SK-N-SH (cell line): ENCODE measurements around the gene ZNF429. TPM values are rescaled to one million over a fixed set of nuclear protein-coding genes. Genes with fewer than 3 reads are reported as not detected.
"Not testable (repeated sequence)": the region's sequence is repeated elsewhere in the genome, so short reads cannot be mapped to it uniquely, and the experiment has no call there.

ENCODE experiments used
- CTCF ChIA-PET: fragments of 300-600, 350-600 bp; formaldehyde crosslinking; extraction: SDS; loops from one replicate; lab custom pipeline; 2021; lab: Yijun Ruan, JAX
- POLR2A ChIA-PET: fragments of 350-600 bp; sonication (Branson Sonifier 250); formaldehyde crosslinking; extraction: SDS; loops from one replicate; lab custom pipeline; 2020; ENCODE audit warnings: antibody characterized with exemption, inconsistent platforms; lab: Yijun Ruan, JAX
- DNase-seq: peaks from one replicate; pipeline ENCODE4 v3.0.0; 2012
- H2AFZ ChIP-seq: fragments of 200-600 bp; sonication (generic); 2 replicates; pipeline ENCODE4 v1.8.1; 2016; ENCODE audit warnings: antibody characterized with exemption, mild to moderate bottlenecking, low read depth
- H3F3A ChIP-seq: fragments of 200-600 bp; sonication (generic); replicated peaks from 2 replicates; pipeline ENCODE3; 2016; ENCODE audit warnings: antibody characterized with exemption, mild to moderate bottlenecking; ENCODE audit not compliant: insufficient read depth
- H3K27ac ChIP-seq, 2 experiments: fragments of 200-500 bp in 1 of 2; fragments of 200-600 bp in 1 of 2; sonication (Bioruptor generic) in 1 of 2; sonication (generic), shearing (Covaris generic) in 1 of 2; 2 replicates each; pipeline versions ENCODE4 v1.5.1 to v1.6.1; 2014 to 2016; ENCODE audit warnings: low read depth in 2 of 2, inconsistent platforms in 1 of 2, low read length in 1 of 2, mild to moderate bottlenecking in 1 of 2, mixed read lengths in 1 of 2
- H3K27me3 ChIP-seq: fragments of 200-600 bp; sonication (generic), shearing (Covaris generic); 2 replicates; pipeline ENCODE4 v1.6.1; 2016; ENCODE audit warnings: mixed run types; ENCODE audit not compliant: insufficient read depth
- H3K36me3 ChIP-seq, 2 experiments: fragments of 200-500 bp in 1 of 2; fragments of 200-600 bp in 1 of 2; sonication (Bioruptor generic) in 1 of 2; sonication (generic) in 1 of 2; replicated peaks in 1 of 2; 2 replicates each; pipeline versions ENCODE3 to v1.5.1; 2014 to 2016; ENCODE audit warnings: low read length in 1 of 2, mild to moderate bottlenecking in 1 of 2; ENCODE audit not compliant: insufficient read depth in 2 of 2, control insufficient read depth in 1 of 2
- H3K4me1 ChIP-seq, 2 experiments: fragments of 200-500 bp in 1 of 2; fragments of 200-600 bp in 1 of 2; sonication (Bioruptor generic) in 1 of 2; sonication (generic), shearing (Covaris generic) in 1 of 2; 2 replicates each; pipeline versions ENCODE4 v1.5.1 to v1.6.1; 2014 to 2016; ENCODE audit warnings: low read depth in 1 of 2, low read length in 1 of 2, mixed run types in 1 of 2; ENCODE audit not compliant: insufficient read depth in 2 of 2, control insufficient read depth in 1 of 2
- H3K4me2 ChIP-seq: fragments of 200-600 bp; sonication (generic), shearing (Covaris generic); 2 replicates; pipeline ENCODE4 v1.6.1; 2017; ENCODE audit warnings: mixed run types
- H3K4me3 ChIP-seq, 2 experiments: fragments of 200-500 bp in 1 of 2; fragments of 200-600 bp in 1 of 2; sonication (Bioruptor generic) in 1 of 2; sonication (generic), shearing (Covaris generic) in 1 of 2; 2 replicates each; pipeline versions ENCODE4 v1.5.1 to v1.8.1; 2014 to 2016; ENCODE audit warnings: low read depth in 2 of 2, inconsistent platforms in 1 of 2, low read length in 1 of 2, mild to moderate bottlenecking in 1 of 2, mixed read lengths in 1 of 2, moderate library complexity in 1 of 2
- H3K79me2 ChIP-seq: fragments of 200-600 bp; sonication (generic); 2 replicates; pipeline ENCODE4 v1.8.1; 2017; ENCODE audit warnings: mild to moderate bottlenecking; ENCODE audit not compliant: insufficient read depth
- H3K9ac ChIP-seq: fragments of 200-600 bp; sonication (generic); 2 replicates; pipeline ENCODE4 v1.6.1; 2017; ENCODE audit warnings: mixed run types
- H3K9me2 ChIP-seq: fragments of 200-600 bp; sonication (generic); 2 replicates; pipeline ENCODE4 v1.6.1; 2017; ENCODE audit warnings: mixed run types
- H3K9me3 ChIP-seq: fragments of 200-600 bp; sonication (generic); 2 replicates; pipeline ENCODE4 v1.6.1; 2017; ENCODE audit warnings: mixed run types, mild to moderate bottlenecking, moderate library complexity
- H4K20me1 ChIP-seq: fragments of 200-600 bp; sonication (generic); 2 replicates; pipeline ENCODE4 v1.6.1; 2017; ENCODE audit warnings: mild to moderate bottlenecking, mixed run types; ENCODE audit not compliant: insufficient read depth
- EZH2phosphoT487 ChIP-seq: fragments of 200-600 bp; sonication (generic); IDR thresholded peaks from 2 replicates; pipeline ENCODE4 v1.6.1; 2017; ENCODE audit warnings: low read depth, mixed run types, mild to moderate bottlenecking, antibody characterized with exemption, moderate library complexity, borderline replicate concordance
- JUND ChIP-seq: IDR thresholded peaks from 2 replicates; pipeline ENCODE4 v1.4.0; 2012
- RAD21 ChIP-seq: IDR thresholded peaks from 2 replicates; pipeline ENCODE4 v1.6.1; 2012; ENCODE audit warnings: mild to moderate bottlenecking, low read length
- WGBS: methylation state at CpG from one replicate; pipeline ENCODE4 v1.1.6; 2017; ENCODE audit warnings: low lambda C conversion rate; 5-methylcytosine and 5-hydroxymethylcytosine counted together
- polyA plus RNA-seq, 3 experiments: library from polyadenylated mRNA; depleted of rRNA; stranded (reverse); fragments of >200 nt; gene quantifications; 2 replicates each; pipeline ENCODE4 v1.2.3, GENCODE V29; 2012
- TF ChIP-seq, protein P1 (sequence below): IDR thresholded peaks from 2 replicates; pipeline ENCODE4; 2012
- TF ChIP-seq, protein P2 (sequence below): IDR thresholded peaks from 2 replicates; pipeline ENCODE4 v1.4.0; 2012; ENCODE audit warnings: low read depth, borderline replicate concordance

Gene ZNF429
- polyA plus RNA-seq, 1 of the 3 experiments (the other 2 are of a cell fraction), result 5.6 TPM

DNA sequence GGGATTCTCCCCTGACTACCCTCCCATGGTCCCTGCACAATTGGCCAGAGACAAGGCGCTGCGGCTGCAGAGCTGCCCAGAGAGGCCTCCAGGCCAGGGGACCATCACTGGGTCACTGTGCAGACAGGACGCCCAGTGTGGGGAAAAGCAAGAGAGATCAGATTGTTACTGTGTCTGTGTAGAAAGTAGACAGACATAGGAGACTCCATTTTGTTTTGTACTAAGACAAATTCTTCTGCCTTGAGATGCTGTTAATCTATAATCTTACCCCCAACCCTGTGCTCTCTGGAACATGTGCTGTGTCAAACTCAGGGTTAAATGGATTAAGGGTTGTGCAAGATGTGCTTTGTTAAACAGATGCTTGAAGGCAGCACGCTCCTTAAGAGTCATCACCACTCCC is 62.4 kb downstream of the ZNF429 start:
- H3K27ac ChIP-seq, H3K4me2 ChIP-seq, H3K9me2 ChIP-seq, DNase-seq, CTCF ChIA-PET, H3K9me3 ChIP-seq, POLR2A ChIA-PET, H2AFZ ChIP-seq, H3K27me3 ChIP-seq, H3F3A ChIP-seq, H3K9ac ChIP-seq, H3K4me1 ChIP-seq, H4K20me1 ChIP-seq, H3K79me2 ChIP-seq, H3K4me3 ChIP-seq, H3K36me3 ChIP-seq: not testable (repeated sequence)
- WGBS, result 37% methylated on average over 3 of the region's 4 CpGs

DNA sequence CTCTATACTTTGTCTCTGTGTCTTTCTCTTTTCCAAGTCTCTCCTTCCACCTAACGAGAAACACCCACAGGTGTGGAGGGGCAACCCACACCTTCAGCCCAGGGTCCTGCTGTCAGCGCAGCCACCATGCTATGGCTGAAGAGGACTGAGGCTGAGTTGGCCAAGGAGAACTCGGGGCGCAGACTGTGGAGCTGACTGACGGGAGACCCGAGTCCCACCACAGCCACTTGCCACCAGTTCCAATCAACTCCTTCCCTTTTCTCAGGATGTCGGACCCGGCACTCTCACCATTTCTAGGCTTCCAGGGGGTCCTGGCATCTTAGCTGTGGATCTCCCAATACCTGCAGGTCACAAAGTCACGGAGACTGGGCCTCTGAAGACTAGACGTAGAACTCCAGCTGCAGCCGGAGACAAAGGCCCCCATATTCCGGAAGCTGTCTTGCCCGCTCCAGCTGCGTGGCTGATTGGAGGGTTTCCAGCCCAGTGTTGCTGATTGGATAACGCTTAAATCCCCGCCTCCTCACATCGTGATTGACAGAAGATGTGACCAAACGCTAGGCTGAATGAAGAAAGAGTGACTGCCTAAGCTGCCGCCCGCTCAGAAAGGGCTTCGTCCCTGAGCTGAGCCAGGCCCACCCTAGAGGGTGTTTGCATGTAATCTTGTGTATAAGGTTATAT is 63.6 kb downstream of the ZNF429 start:
- no peaks in the 10 kb centered on the region for H3K9me2 ChIP-seq
- no peaks in the 10 kb centered on the region for H4K20me1 ChIP-seq
- ChIA-PET POLR2A (no interaction called here), CTCF (no interaction called here)
- H3K9ac ChIP-seq, result no peak overlapping the region
- DNase-seq, result no peak
- H3K79me2 ChIP-seq, result no peaks in the 10 kb centered on the region
- no peaks in the 10 kb centered on the region for H3F3A ChIP-seq
- H3K27ac ChIP-seq, result no peak overlapping the region
- H3K9me3 ChIP-seq, result no peaks in the 10 kb centered on the region
- no peak overlapping the region for H3K4me2 ChIP-seq
- no peaks in the 10 kb centered on the region for H3K36me3 ChIP-seq
- H3K27me3 ChIP-seq, result no peaks in the 10 kb centered on the region
- H3K4me3 ChIP-seq, result no peak overlapping the region
- TF ChIP-seq, protein P1, sequence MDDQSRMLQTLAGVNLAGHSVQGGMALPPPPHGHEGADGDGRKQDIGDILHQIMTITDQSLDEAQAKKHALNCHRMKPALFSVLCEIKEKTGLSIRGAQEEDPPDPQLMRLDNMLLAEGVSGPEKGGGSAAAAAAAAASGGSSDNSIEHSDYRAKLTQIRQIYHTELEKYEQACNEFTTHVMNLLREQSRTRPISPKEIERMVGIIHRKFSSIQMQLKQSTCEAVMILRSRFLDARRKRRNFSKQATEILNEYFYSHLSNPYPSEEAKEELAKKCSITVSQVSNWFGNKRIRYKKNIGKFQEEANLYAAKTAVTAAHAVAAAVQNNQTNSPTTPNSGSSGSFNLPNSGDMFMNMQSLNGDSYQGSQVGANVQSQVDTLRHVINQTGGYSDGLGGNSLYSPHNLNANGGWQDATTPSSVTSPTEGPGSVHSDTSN, result no peak
- no peak for TF ChIP-seq RAD21
- TF ChIP-seq, protein P2, sequence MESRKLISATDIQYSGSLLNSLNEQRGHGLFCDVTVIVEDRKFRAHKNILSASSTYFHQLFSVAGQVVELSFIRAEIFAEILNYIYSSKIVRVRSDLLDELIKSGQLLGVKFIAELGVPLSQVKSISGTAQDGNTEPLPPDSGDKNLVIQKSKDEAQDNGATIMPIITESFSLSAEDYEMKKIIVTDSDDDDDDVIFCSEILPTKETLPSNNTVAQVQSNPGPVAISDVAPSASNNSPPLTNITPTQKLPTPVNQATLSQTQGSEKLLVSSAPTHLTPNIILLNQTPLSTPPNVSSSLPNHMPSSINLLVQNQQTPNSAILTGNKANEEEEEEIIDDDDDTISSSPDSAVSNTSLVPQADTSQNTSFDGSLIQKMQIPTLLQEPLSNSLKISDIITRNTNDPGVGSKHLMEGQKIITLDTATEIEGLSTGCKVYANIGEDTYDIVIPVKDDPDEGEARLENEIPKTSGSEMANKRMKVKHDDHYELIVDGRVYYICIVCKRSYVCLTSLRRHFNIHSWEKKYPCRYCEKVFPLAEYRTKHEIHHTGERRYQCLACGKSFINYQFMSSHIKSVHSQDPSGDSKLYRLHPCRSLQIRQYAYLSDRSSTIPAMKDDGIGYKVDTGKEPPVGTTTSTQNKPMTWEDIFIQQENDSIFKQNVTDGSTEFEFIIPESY, result no peak
- H2AFZ ChIP-seq, result no peak overlapping the region
- WGBS, result 69% methylated on average over 21 of the region's 21 CpGs
- H3K4me1 ChIP-seq, result no peaks in the 10 kb centered on the region

DNA sequence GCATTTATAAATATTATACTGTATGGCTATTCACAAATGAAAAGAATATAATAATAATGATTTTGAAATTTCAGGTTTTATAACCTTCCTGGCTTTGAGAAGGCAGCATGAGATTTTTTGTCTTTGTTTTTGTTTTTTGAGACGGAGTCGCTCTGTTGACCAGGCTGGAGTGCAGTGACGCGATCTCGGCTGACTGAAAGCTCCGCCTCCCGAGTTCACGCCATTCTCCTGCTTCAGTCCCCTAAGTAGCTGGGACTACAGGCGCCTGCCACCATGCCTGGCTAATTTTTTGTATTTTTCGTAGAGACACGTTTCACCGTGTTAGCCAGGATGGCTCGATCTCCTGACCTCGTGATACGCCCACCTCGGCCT is 64.1 kb downstream of the ZNF429 start:
- no peak for DNase-seq
- Histone ChIP-seq H3K9me2 (no peaks in the 10 kb centered on the region), H3K9me3 (no peaks in the 10 kb centered on the region), H2AFZ (no peak overlapping the region)
- CTCF ChIA-PET, result no interaction called here
- TF ChIP-seq JUND, result no peak
- no peak for TF ChIP-seq EZH2phosphoT487
- TF ChIP-seq, all 33 proteins: peak for 0
- H3K4me2 ChIP-seq, result no peak overlapping the region
- H3K27me3 ChIP-seq, result no peaks in the 10 kb centered on the region
- no peaks in the 10 kb centered on the region for H3F3A ChIP-seq
- H3K27ac ChIP-seq, result no peak overlapping the region
- POLR2A ChIA-PET, result no interaction called here
- WGBS, result 65% methylated on average over 16 of the region's 16 CpGs
- no peak overlapping the region for H3K4me3 ChIP-seq
- no peak overlapping the region for H3K9ac ChIP-seq
- H3K36me3 ChIP-seq, result no peaks in the 10 kb centered on the region
- no peaks in the 10 kb centered on the region for H3K79me2 ChIP-seq
- no peaks in the 10 kb centered on the region for H3K4me1 ChIP-seq
- H4K20me1 ChIP-seq, result no peaks in the 10 kb centered on the region
